K562 (cell line): ENCODE measurements around the gene C1QTNF3. TPM values are rescaled to one million over a fixed set of nuclear protein-coding genes. Genes with fewer than 3 reads are reported as not detected.
A peak's percentile ranks its signal among the peaks of the same experiment; 100 is the strongest.

ENCODE experiments used
- ATAC-seq: fragments of 200-7000 bp; cut with Tn5 transposase; 3 replicates; pipeline ENCODE4 v1.9.1; 2020; ENCODE audit warnings: moderate library complexity
- BruUV-seq: library from RNA; stranded (reverse); fragments of 400-500 nt; replicated peaks from 2 replicates; lab custom pipeline; 2021; lab: Mats Ljungman, UMichigan
- CTCF ChIA-PET: fragments of 300-600 bp; formaldehyde crosslinking; extraction: SDS; loops from one replicate; lab custom pipeline; 2021; ENCODE audit warnings: low intra/inter-chr PET ratio; lab: Yijun Ruan, JAX
- POLR2A ChIA-PET: fragments of 300-600, 350-650 bp; sonication (Branson Sonifier 250); formaldehyde crosslinking; extraction: SDS; loops from one replicate; lab custom pipeline; 2021; ENCODE audit warnings: antibody characterized with exemption, inconsistent platforms; lab: Yijun Ruan, JAX
- DNase-seq, 4 experiments: peaks; one replicate each; pipeline versions ENCODE4 v3.0.0 to v3.0.0-alpha.2; 2011 to 2018; ENCODE audit warnings: low spot score in 3 of 4, mixed read lengths in 3 of 4; ENCODE audit errors: extremely low read depth in 1 of 4
- FAIRE-seq: peaks from 2 replicates; lab custom pipeline; 2011; peaks lifted over from hg19 to GRCh38; lab: Jason Lieb, UNC
- H2AFZ ChIP-seq: 2 replicates; pipeline ENCODE4 v1.6.0; 2011; ENCODE audit warnings: low read depth, low read length, control low read depth, inconsistent platforms
- H3K27ac ChIP-seq: fragments of 200-600 bp; 3 replicates; pipeline ENCODE4 v1.8.0; 2011; ENCODE audit warnings: low read depth, mild to moderate bottlenecking, control low read depth, inconsistent platforms, low read length, moderate library complexity, mixed read lengths; ENCODE audit errors: extremely low read depth
- H3K27me3 ChIP-seq, 2 experiments: fragments of 300-600 bp in 1 of 2; 2 replicates in 1 of 2; 3 replicates in 1 of 2; pipeline versions ENCODE4 v1.6.0 to v1.8.0; 2011; ENCODE audit warnings: inconsistent platforms in 2 of 2, low read length in 2 of 2, mild to moderate bottlenecking in 1 of 2, mixed read lengths in 1 of 2, moderate library complexity in 1 of 2; ENCODE audit not compliant: control insufficient read depth in 2 of 2, insufficient read depth in 2 of 2
- H3K36me3 ChIP-seq: fragments of 300-600 bp; 3 replicates; pipeline ENCODE4 v1.8.0; 2011; ENCODE audit warnings: mild to moderate bottlenecking, low read length, inconsistent platforms; ENCODE audit not compliant: control insufficient read depth, insufficient read depth
- H3K4me1 ChIP-seq, 2 experiments: fragments of 200-600 bp in 1 of 2; replicated peaks in 1 of 2; 2 replicates in 1 of 2; 3 replicates in 1 of 2; pipeline versions ENCODE4 v1.5.1 to v1.8.0; 2011; ENCODE audit warnings: inconsistent platforms in 2 of 2, low read length in 2 of 2, mild to moderate bottlenecking in 1 of 2, mixed read lengths in 1 of 2, moderate library complexity in 1 of 2; ENCODE audit not compliant: control insufficient read depth in 2 of 2, insufficient read depth in 2 of 2
- H3K4me2 ChIP-seq: 2 replicates; pipeline ENCODE4 v1.6.1; 2011; ENCODE audit warnings: low read length, control low read depth, inconsistent platforms, mixed read lengths; ENCODE audit not compliant: insufficient read depth
- H3K4me3 ChIP-seq: fragments of 200-600 bp; sonication (generic), shearing (Covaris generic); 2 replicates; pipeline ENCODE4 v1.5.1; 2016; ENCODE audit warnings: control low read depth, inconsistent platforms
- H3K79me2 ChIP-seq: fragments of 200-600 bp; 3 replicates; pipeline ENCODE4 v1.8.0; 2011; ENCODE audit warnings: low read length, inconsistent platforms; ENCODE audit not compliant: control insufficient read depth, insufficient read depth
- H3K9ac ChIP-seq, 2 experiments: 2 replicates each; pipeline versions ENCODE4 v1.6.0 to v1.6.1; 2011; ENCODE audit warnings: low read depth in 2 of 2, low read length in 2 of 2, control low read depth in 1 of 2, inconsistent platforms in 1 of 2, mild to moderate bottlenecking in 1 of 2, mixed read lengths in 1 of 2; ENCODE audit not compliant: insufficient read depth in 1 of 2
- H3K9me1 ChIP-seq: one replicate; pipeline ENCODE4 v1.6.0; 2011; ENCODE audit warnings: inconsistent platforms, mild to moderate bottlenecking, low read length, moderate library complexity; ENCODE audit not compliant: control insufficient read depth, insufficient read depth
- H3K9me3 ChIP-seq: replicated peaks from 2 replicates; pipeline ENCODE4 v1.5.1; 2011; ENCODE audit warnings: low read depth, low read length, inconsistent platforms; ENCODE audit not compliant: control insufficient read depth, insufficient read depth
- H4K20me1 ChIP-seq: replicated peaks from 2 replicates; pipeline ENCODE4 v1.6.1; 2011; ENCODE audit warnings: low read length, inconsistent platforms, mixed read lengths; ENCODE audit not compliant: control insufficient read depth, insufficient read depth
- C11orf30 ChIP-seq: fragments of 450-650 bp; IDR thresholded peaks from 2 replicates; pipeline ENCODE4 v1.6.1; 2016; ENCODE audit warnings: low read depth, mild to moderate bottlenecking
- MAFF ChIP-seq: IDR thresholded peaks from 2 replicates; pipeline ENCODE4 v1.6.1; 2012; ENCODE audit warnings: low read length, improper control_type of control experiment
- MAFG ChIP-seq: fragments of 450-650 bp; conservative IDR thresholded peaks from 2 replicates; pipeline ENCODE4 v1.6.1; 2016; ENCODE audit warnings: missing genetic modification characterization, missing compliant biosample characterization
- MAFK ChIP-seq: IDR thresholded peaks from 2 replicates; pipeline ENCODE4 v1.6.1; 2011; ENCODE audit warnings: low read length, improper control_type of control experiment
- NCOA4 ChIP-seq: fragments of 450-650 bp; IDR thresholded peaks from 2 replicates; pipeline ENCODE4 v1.6.1; 2018; ENCODE audit warnings: mild to moderate bottlenecking; ENCODE audit not compliant: partially characterized antibody
- NFE2 ChIP-seq: IDR thresholded peaks from 2 replicates; pipeline ENCODE4 v1.6.1; 2014; ENCODE audit warnings: antibody characterized with exemption, low read depth
- NFE2L1 ChIP-seq: fragments of 450-650 bp; IDR thresholded peaks from 2 replicates; pipeline ENCODE4 v1.6.1; 2016; ENCODE audit warnings: missing genetic modification characterization, low read depth, mild to moderate bottlenecking, missing compliant biosample characterization, moderate library complexity, borderline replicate concordance
- TCF7L2 ChIP-seq: fragments of 150-350 bp; IDR thresholded peaks from 2 replicates; pipeline ENCODE4 v1.6.1; 2016; ENCODE audit warnings: low read depth, mild to moderate bottlenecking, low read length, moderate library complexity
- TSC22D4 ChIP-seq: fragments of 450-650 bp; IDR thresholded peaks from 2 replicates; pipeline ENCODE4 v1.6.1; 2016; ENCODE audit warnings: missing genetic modification characterization, missing biosample characterization, control low read depth
- ZNF316 ChIP-seq: fragments of 450-650 bp; IDR thresholded peaks from 2 replicates; pipeline ENCODE4 v1.6.1; 2016
- WGBS: fragments of 100-300 bp; shearing (Covaris generic); methylation state at CpG from one replicate; pipeline ENCODE4 v1.1.6; 2016; ENCODE audit warnings: low coverage, mixed read lengths; ENCODE audit not compliant: insufficient coverage; ENCODE audit errors: missing lambda C conversion rate; 5-methylcytosine and 5-hydroxymethylcytosine counted together
- in situ Hi-C: fragments of 300-500 bp; cut with MboI; formaldehyde crosslinking; loops from 4 replicates; pipeline ENCODE4 v1.15.0; 2018; ENCODE audit warnings: inconsistent platforms, mixed read lengths
- intact Hi-C: fragments of 100-400 bp; cut with micrococcal nuclease; formaldehyde crosslinking; loops from 2 replicates; pipeline ENCODE4 v1.14.2; 2022
- polyA plus RNA-seq, 8 experiments: library from polyadenylated mRNA; depleted of rRNA in 4 of 8; stranded (reverse) in 5 of 8; unstranded in 3 of 8; fragments of >200 nt; fragmentation: Nextera tagmentation in 2 of 8; fragmentation: Illumina TruSeq in 1 of 8; extraction: Ambion mirVana in 2 of 8; extraction: Trizol in 1 of 8; gene quantifications; 2 replicates each; pipeline versions ENCODE4 v1.2.1 to v1.2.3, GENCODE V29; 2011 to 2014; ENCODE audit warnings: inconsistent platforms in 1 of 8, missing spikeins in 1 of 8
- total RNA-seq, 7 experiments: library from RNA; depleted of rRNA in 6 of 7; stranded (reverse); fragments of >200 nt in 6 of 7; fragmentation: Illumina TruSeq in 2 of 7; extraction: Trizol in 2 of 7; gene quantifications; 2 replicates each; pipeline versions ENCODE4 v1.2.1 to v1.2.3, GENCODE V29; 2011 to 2021; ENCODE audit warnings: low replicate concordance in 1 of 7

The C1QTNF3 gene
- total and polyA plus RNA-seq, 9 of the 15 experiments (the other 6 are each of a cell fraction or from before 2014, with no cell fraction given): 0.51 to 3.3 (median 2.0) TPM

GRCh38 chr5:33999978-34000377 lies 43.0 kb downstream of the C1QTNF3 start:
- no peak overlapping the region for H3K9ac ChIP-seq
- TF ChIP-seq TSC22D4 (tag) (no peak), NCOA4 (no peak), TCF7L2 (no peak), NFE2 (peak; percentile 60), ZNF316 (peak; percentile 96), NFE2L1 (tag) (0 out of 2 replicates have a peak, but pooled peaks have one; percentile 27), MAFF (peak; percentile 95), MAFK (peak; percentile 96), C11orf30 (peak; percentile 93), MAFG (tag) (peak; percentile 91)
- ATAC-seq (no peak), DNase-seq (no peak), FAIRE-seq (no peak)
- no peak overlapping the region for H2AFZ ChIP-seq
- H3K36me3 ChIP-seq: no peaks in the 10 kb centered on the region
- 81% methylated on average over 4 of the region's 4 CpGs for whole genome bisulfite sequencing
- intact Hi-C loops: loop anchor here (5.0 kb wide), 1 partner anchor 452 kb away; no protein-coding TSS in a partner anchor
- H3K9me1 ChIP-seq: no peaks in the 10 kb centered on the region
- ChIA-PET POLR2A (interaction anchor here (0.7 kb wide), 1 partner anchor 24 kb away, joined by 3 read pairs; no protein-coding TSS in a partner anchor), CTCF (no interaction called here)
- no peaks in the 10 kb centered on the region for H3K9me3 ChIP-seq
- no peak overlapping the region for H3K27ac ChIP-seq
- in situ Hi-C loops: loop anchor here (10.0 kb wide), 1 partner anchor 445 kb away; no protein-coding TSS in a partner anchor
- no TSS peak for BruUV-seq
- H3K4me2 ChIP-seq: no peak overlapping the region
- H3K27me3 ChIP-seq: no peaks in the 10 kb centered on the region
- H4K20me1 ChIP-seq: no peaks in the 10 kb centered on the region
- H3K4me1 ChIP-seq: no peaks in the 10 kb centered on the region
- no peak overlapping the region for H3K4me3 ChIP-seq
- H3K79me2 ChIP-seq: no peaks in the 10 kb centered on the region
